ENCODE measurements around the gene CHKA. TPM values are rescaled to one million over a fixed set of nuclear protein-coding genes. Genes with fewer than 3 reads are reported as not detected.

CHKA gene
- total and polyA plus RNA-seq, 2 donors (not counting 3 experiments of a cell fraction or from before 2014, with no cell fraction given), result 21.4 to 25.1 TPM

GRCh38 chr11:68061508-68061907 lies 59.7 kb downstream of the CHKA start:
- CTCF ChIA-PET, result no interaction called here

More at GRCh38 chr11:68061508-68061907, 59.7 kb downstream of the CHKA start:
- H3K4me3 ChIP-seq (replicated peaks in 1 of 3; ENCODE audit: insufficient read depth in 1 of 3, low read depth in 1 of 3, low read length in 3 of 3), result no peak overlapping the region
- H3K4me1 ChIP-seq (ENCODE audit: control insufficient read depth, extremely low read depth, insufficient read depth, low read length), result peaks cover 6% of the 10 kb centered on the region
- H2AFZ ChIP-seq (ENCODE audit: low read depth, low read length), result no peak overlapping the region
- dilution Hi-C loops (cut with MboI; ENCODE audit: extremely low pct_ligation_motif_present, low sequenced_read_pairs), result no loop called here
- no peak overlapping the region for H3K4me2 ChIP-seq (ENCODE audit: insufficient read depth, low read length)
- no TSS peak for BruUV-seq (replicated peaks)
- POLR2A ChIA-PET, result no interaction called here
- H4K20me1 ChIP-seq (replicated peaks; ENCODE audit: control insufficient read depth, extremely low read depth, insufficient read depth, low read length), result no peaks in the 10 kb centered on the region
- DNase-seq (ENCODE audit: low read depth, low spot score) (no peak), FAIRE-seq (no peak)
- H3K27me3 ChIP-seq (ENCODE audit: control insufficient read depth in 2 of 2, insufficient read depth in 2 of 2, low read length in 2 of 2), result no peaks in the 10 kb centered on the region
- H3K79me2 ChIP-seq (ENCODE audit: control insufficient read depth, insufficient read depth, low read length), result no peaks in the 10 kb centered on the region
- no peaks in the 10 kb centered on the region for H3K9me1 ChIP-seq (replicated peaks; ENCODE audit: control insufficient read depth, extremely low read depth, insufficient read depth, low read length)
- no peak overlapping the region for H3K9ac ChIP-seq (replicated peaks; ENCODE audit: extremely low read depth, insufficient read depth, low read length)
- H3K27ac ChIP-seq (ENCODE audit: insufficient read depth, low read depth, low read length), result no peak overlapping the region
- TF ChIP-seq MYC (IDR thresholded peaks at IDR 0.05; ENCODE audit: low read depth, low read length), result no peak
- no peak for TF ChIP-seq FOS (IDR thresholded peaks at IDR 0.05; ENCODE audit: borderline replicate concordance, insufficient read depth, low read length)
- no peak for TF ChIP-seq MAX (IDR thresholded peaks at IDR 0.05; ENCODE audit: insufficient read depth, insufficient read length)
- TF ChIP-seq EZH2 (IDR thresholded peaks at IDR 0.05; ENCODE audit: borderline replicate concordance, low read depth, low read length, severe bottlenecking), result no peak
- TF ChIP-seq CTCF (IDR thresholded peaks at IDR 0.05; ENCODE audit: extremely low read depth in 1 of 2, insufficient read depth in 1 of 2, low read depth in 1 of 2, low read length in 2 of 2), result no peak
- TF ChIP-seq GATA2 (IDR thresholded peaks at IDR 0.05; ENCODE audit: insufficient read depth, insufficient read length, low read depth, low read length), result no peak
- no peak for TF ChIP-seq JUN (IDR thresholded peaks at IDR 0.05; ENCODE audit: borderline replicate concordance, insufficient read depth, insufficient read length, low read depth)
- no peak for TF ChIP-seq POLR2A (IDR thresholded peaks at IDR 0.05; ENCODE audit: low read depth, low read length)
- no peak for TF ChIP-seq POLR2AphosphoS5 (IDR thresholded peaks at IDR 0.05; ENCODE audit: insufficient read depth, low read depth, low read length)
- no peaks in the 10 kb centered on the region for H3K9me3 ChIP-seq (replicated peaks; ENCODE audit: control insufficient read depth, insufficient read depth, low read length)
- peaks cover 0 to 15% of the 10 kb centered on the region in 2 experiments for H3K36me3 ChIP-seq (ENCODE audit: control insufficient read depth in 2 of 2, extremely low read depth in 1 of 2, insufficient read depth in 2 of 2, low read length in 2 of 2)
- intact Hi-C loops (cut with micrococcal nuclease), result no loop called here

All from endothelial cell of umbilical vein (primary cell).